Measurements from ENCODE around the gene SNAPC1. TPM values are rescaled to one million over a fixed set of nuclear protein-coding genes. Genes with fewer than 3 reads are reported as not detected.

The SNAPC1 gene
- total and polyA plus RNA-seq, 9 of the 15 experiments (the other 6 are each of a cell fraction or from before 2014, with no cell fraction given), result 3.7 to 9.0 (median 7.9) TPM

DNA sequence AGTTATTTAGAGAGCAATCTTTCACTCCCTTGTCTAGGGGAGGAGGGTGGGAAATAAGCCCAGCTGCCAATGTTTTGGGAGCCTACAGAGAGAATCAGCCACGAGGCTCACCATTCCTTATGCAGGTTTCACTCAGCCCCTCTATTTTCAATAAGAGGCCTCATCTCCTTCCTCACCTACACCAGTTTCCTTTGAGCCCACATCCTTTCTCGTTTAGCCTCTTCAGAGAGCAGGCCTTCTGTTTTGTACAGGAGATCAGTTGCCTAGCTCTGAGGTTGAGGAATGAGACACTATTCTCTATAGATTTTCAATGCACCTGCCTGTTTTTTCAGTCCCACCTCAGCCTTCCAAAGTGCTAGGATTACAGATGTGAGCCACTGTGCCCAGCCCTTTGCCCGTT lies 17.9 kb downstream of the SNAPC1 start:
- H3K4me1 ChIP-seq (replicated peaks in 1 of 2; ENCODE audit: control insufficient read depth in 2 of 2, insufficient read depth in 2 of 2, low read length in 2 of 2), result no peaks in the 10 kb centered on the region
- FAIRE-seq, result no peak
- intact Hi-C loops (cut with micrococcal nuclease), result no loop called here
- H3K9me1 ChIP-seq (ENCODE audit: control insufficient read depth, insufficient read depth, low read length), result no peaks in the 10 kb centered on the region
- H3K27ac ChIP-seq (ENCODE audit: extremely low read depth, low read depth, low read length), result no peak overlapping the region
- H3K27me3 ChIP-seq (ENCODE audit: control insufficient read depth in 2 of 2, insufficient read depth in 2 of 2, low read length in 2 of 2), result no peaks in the 10 kb centered on the region
- H2AFZ ChIP-seq (ENCODE audit: low read depth, low read length), result no peak overlapping the region
- TF ChIP-seq ZNF830 (CRISPR knock-in tag; IDR thresholded peaks at IDR 0.05) (no peak), TAF9B (IDR thresholded peaks at IDR 0.05; ENCODE audit: partially characterized antibody) (no peak)
- H3K4me2 ChIP-seq (ENCODE audit: insufficient read depth, low read length), result no peak overlapping the region
- H3K79me2 ChIP-seq (ENCODE audit: control insufficient read depth, insufficient read depth, low read length), result no peaks in the 10 kb centered on the region
- ATAC-seq, result no peak
- ChIA-PET CTCF (ENCODE audit: low intra/inter-chr PET ratio) (no interaction called here), POLR2A (interaction anchor here (0.6 to 1.6 kb wide), 2 partner anchors 18 to 79 kb away, joined by 3 to 4 read pairs; partner anchors contain the start of gene SNAPC1)
- H3K9me3 ChIP-seq (replicated peaks; ENCODE audit: control insufficient read depth, insufficient read depth, low read depth, low read length), result no peaks in the 10 kb centered on the region
- 80% methylated on average over 2 of the region's 3 CpGs for WGBS (ENCODE audit: insufficient coverage, low coverage, missing lambda C conversion rate)
- H4K20me1 ChIP-seq (replicated peaks; ENCODE audit: control insufficient read depth, insufficient read depth, low read length), result no peaks in the 10 kb centered on the region
- DNase-seq (ENCODE audit: extremely low read depth in 1 of 4, low spot score in 3 of 4), result no peak
- in situ Hi-C loops (cut with MboI), result no loop called here
- no peak overlapping the region for H3K4me3 ChIP-seq
- no TSS peak for BruUV-seq (replicated peaks)
- no peak overlapping the region for H3K9ac ChIP-seq (ENCODE audit: insufficient read depth in 1 of 2, low read depth in 2 of 2, low read length in 2 of 2)
- peaks cover 84% of the 10 kb centered on the region for H3K36me3 ChIP-seq (ENCODE audit: control insufficient read depth, insufficient read depth, low read length)

GRCh38 chr14:61797309-61797708 lies 35.1 kb downstream of the SNAPC1 start:
- Histone ChIP-seq H2AFZ (ENCODE audit: low read depth, low read length) (no peak overlapping the region), H3K36me3 (ENCODE audit: control insufficient read depth, insufficient read depth, low read length) (peaks cover 14% of the 10 kb centered on the region), H4K20me1 (replicated peaks; ENCODE audit: control insufficient read depth, insufficient read depth, low read length) (no peaks in the 10 kb centered on the region), H3K27ac (ENCODE audit: extremely low read depth, low read depth, low read length) (no peak overlapping the region), H3K27me3 (ENCODE audit: control insufficient read depth in 2 of 2, insufficient read depth in 2 of 2, low read length in 2 of 2) (no peaks in the 10 kb centered on the region), H3K9me3 (replicated peaks; ENCODE audit: control insufficient read depth, insufficient read depth, low read depth, low read length) (no peaks in the 10 kb centered on the region), H3K4me2 (ENCODE audit: insufficient read depth, low read length) (no peak overlapping the region), H3K9me1 (ENCODE audit: control insufficient read depth, insufficient read depth, low read length) (no peaks in the 10 kb centered on the region), H3K79me2 (ENCODE audit: control insufficient read depth, insufficient read depth, low read length) (no peaks in the 10 kb centered on the region), H3K4me1 (replicated peaks in 1 of 2; ENCODE audit: control insufficient read depth in 2 of 2, insufficient read depth in 2 of 2, low read length in 2 of 2) (no peaks in the 10 kb centered on the region), H3K9ac (ENCODE audit: insufficient read depth in 1 of 2, low read depth in 2 of 2, low read length in 2 of 2) (no peak overlapping the region), H3K4me3 (no peak overlapping the region)
- in situ Hi-C loops (cut with MboI) (no loop called here), intact Hi-C loops (cut with micrococcal nuclease) (no loop called here)
- BruUV-seq (replicated peaks), result no TSS peak
- TF ChIP-seq SRF (CRISPR knock-in tag; IDR thresholded peaks at IDR 0.05) (no peak), NUFIP1 (IDR thresholded peaks at IDR 0.05; ENCODE audit: partially characterized antibody) (no peak), TCFL5 (CRISPR knock-in tag; conservative IDR thresholded peaks at IDR 0.05) (no peak), CHAMP1 (IDR thresholded peaks at IDR 0.05) (no peak), ZNF239 (CRISPR knock-in tag; IDR thresholded peaks at IDR 0.05) (no peak), CREB1 (IDR thresholded peaks at IDR 0.05) (no peak), CREB1 (CRISPR knock-in tag; IDR thresholded peaks at IDR 0.05) (no peak), XRCC3 (IDR thresholded peaks at IDR 0.05) (no peak)
- TF ChIP-seq, protein P1, sequence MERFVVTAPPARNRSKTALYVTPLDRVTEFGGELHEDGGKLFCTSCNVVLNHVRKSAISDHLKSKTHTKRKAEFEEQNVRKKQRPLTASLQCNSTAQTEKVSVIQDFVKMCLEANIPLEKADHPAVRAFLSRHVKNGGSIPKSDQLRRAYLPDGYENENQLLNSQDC (CRISPR knock-in tag; IDR thresholded peaks at IDR 0.05), result no peak
- POLR2A ChIA-PET, result no interaction called here
- FAIRE-seq (no peak), DNase-seq (ENCODE audit: extremely low read depth in 1 of 4, low spot score in 3 of 4) (no peak), ATAC-seq (no peak)
- CTCF ChIA-PET (ENCODE audit: low intra/inter-chr PET ratio), result no interaction called here
- WGBS (ENCODE audit: insufficient coverage, low coverage, missing lambda C conversion rate), result 83% methylated on average over 4 of the region's 5 CpGs

Measured in K562 (cell line).